CD4-positive, alpha-beta memory T cell (primary cell): ENCODE data around the gene BPIFA2. TPM values are rescaled to one million over a fixed set of nuclear protein-coding genes. Genes with fewer than 3 reads are reported as not detected.

ENCODE experiments used
- CTCF ChIA-PET: fragments of 350-600 bp; sonication (Branson Sonifier 250); formaldehyde crosslinking; loops from one replicate; lab custom pipeline; 2021; ENCODE audit warnings: inconsistent platforms; ENCODE audit not compliant: partially characterized antibody; lab: Charles Lee
- POLR2A ChIA-PET: fragments of 350-600 bp; sonication (Branson Sonifier 250); formaldehyde crosslinking; loops from one replicate; lab custom pipeline; 2021; ENCODE audit not compliant: partially characterized antibody; lab: Charles Lee
- DNase-seq, 5 donors: peaks; one replicate each; pipeline versions ENCODE4 v3.0.0 to v3.0.0-alpha.2; 2020 to 2022; ENCODE audit warnings: mixed read lengths in 1 of 5
- H3K27ac ChIP-seq: one replicate; pipeline ENCODE4 v1.7.0; 2013; ENCODE audit warnings: low read depth, low read length
- H3K27me3 ChIP-seq: 2 replicates; pipeline ENCODE4 v1.7.0; 2013; ENCODE audit warnings: mild to moderate bottlenecking, low read length, moderate library complexity; ENCODE audit not compliant: insufficient read depth
- H3K36me3 ChIP-seq: 2 replicates; pipeline ENCODE4 v1.7.0; 2013; ENCODE audit warnings: mild to moderate bottlenecking, low read length, moderate library complexity; ENCODE audit not compliant: insufficient read depth
- H3K4me1 ChIP-seq: 2 replicates; pipeline ENCODE4 v1.7.0; 2013; ENCODE audit warnings: mild to moderate bottlenecking, low read length, moderate library complexity; ENCODE audit not compliant: insufficient read depth
- H3K4me3 ChIP-seq, 2 donors: one replicate each; pipeline ENCODE4 v1.7.0; 2013; ENCODE audit warnings: low read length in 2 of 2, mild to moderate bottlenecking in 1 of 2
- H3K9me3 ChIP-seq, 2 donors: one replicate each; pipeline ENCODE4 v1.7.0; 2013; ENCODE audit warnings: low read length in 2 of 2, control low read depth in 1 of 2; ENCODE audit not compliant: control insufficient read depth in 1 of 2
- H3K27ac Mint-ChIP-seq, 7 donors: one replicate each; pipeline ENCODE4 v1.8.0; 2020 to 2021; ENCODE audit warnings: mixed read lengths in 7 of 7, mild to moderate bottlenecking in 6 of 7, inconsistent platforms in 3 of 7, moderate library complexity in 3 of 7
- H3K27me3 Mint-ChIP-seq, 2 donors: one replicate each; pipeline ENCODE4 v1.8.0; 2020 to 2021; ENCODE audit warnings: mixed read lengths in 2 of 2
- H3K36me3 Mint-ChIP-seq, 2 donors: one replicate each; pipeline ENCODE4 v1.8.0; 2020 to 2021; ENCODE audit warnings: mixed read lengths in 2 of 2, inconsistent platforms in 1 of 2, mild to moderate bottlenecking in 1 of 2
- H3K4me1 Mint-ChIP-seq, 4 donors: one replicate each; pipeline ENCODE4 v1.8.0; 2020 to 2021; ENCODE audit warnings: mixed read lengths in 4 of 4, mild to moderate bottlenecking in 1 of 4
- H3K4me3 Mint-ChIP-seq, 8 donors: one replicate each; pipeline ENCODE4 v1.8.0; 2020 to 2021; ENCODE audit warnings: mixed read lengths in 8 of 8, mild to moderate bottlenecking in 7 of 8, moderate library complexity in 6 of 8, inconsistent platforms in 3 of 8
- H3K9me3 Mint-ChIP-seq, 8 donors: one replicate each; pipeline ENCODE4 v1.8.0; 2020 to 2021; ENCODE audit warnings: mixed read lengths in 8 of 8, mild to moderate bottlenecking in 5 of 8, inconsistent platforms in 3 of 8, moderate library complexity in 1 of 8
- intact Hi-C: fragments of 100-400 bp; cut with micrococcal nuclease; formaldehyde crosslinking; loops from one replicate; pipeline ENCODE4 v1.15.1; 2023
- polyA plus RNA-seq, 2 donors: library from polyadenylated mRNA; unstranded; fragments of 300-500 nt; fragmentation: Illumina TruSeq; gene quantifications; one replicate each; pipeline ENCODE4 v1.2.3, GENCODE V29; 2021
- total RNA-seq, 2 experiments: library from RNA; stranded (reverse); gene quantifications; one replicate each; pipeline ENCODE4 v1.2.3, GENCODE V29; 2021

BPIFA2 gene
- total and polyA plus RNA-seq, 4 experiments from 2014 or later: not detected

- Mint-ChIP-seq H3K27me3 (peaks cover 3 to 6% of the 10 kb centered on the region in 2 donors), H3K4me3 (no peak overlapping the region), H3K27ac (no peak overlapping the region), H3K36me3 (no peaks in the 10 kb centered on the region), H3K9me3 (peaks cover 0 to 2% (median 0%) of the 10 kb centered on the region in 8 donors), H3K4me1 (no peaks in the 10 kb centered on the region)
- Histone ChIP-seq H3K36me3 (no peaks in the 10 kb centered on the region), H3K4me1 (no peaks in the 10 kb centered on the region), H3K27ac (no peak overlapping the region), H3K27me3 (no peaks in the 10 kb centered on the region), H3K4me3 (no peak overlapping the region), H3K9me3 (no peaks in the 10 kb centered on the region)
- CTCF ChIA-PET: no interaction called here
- no peak for DNase-seq
- POLR2A ChIA-PET: no interaction called here
- intact Hi-C loops: no loop called here
These were observed 5.6 kb upstream of the BPIFA2 start for GRCh38 chr20:33162313-33162712.

- Histone ChIP-seq H3K9me3 (no peaks in the 10 kb centered on the region), H3K36me3 (no peaks in the 10 kb centered on the region), H3K4me1 (no peaks in the 10 kb centered on the region), H3K4me3 (no peak overlapping the region), H3K27me3 (no peaks in the 10 kb centered on the region), H3K27ac (no peak overlapping the region)
- H3K36me3 Mint-ChIP-seq: no peaks in the 10 kb centered on the region
- no peak overlapping the region for H3K27ac Mint-ChIP-seq
- DNase-seq: no peak
- H3K4me1 Mint-ChIP-seq: no peaks in the 10 kb centered on the region
- H3K4me3 Mint-ChIP-seq: no peak overlapping the region
- CTCF ChIA-PET: no interaction called here
- POLR2A ChIA-PET: no interaction called here
- intact Hi-C loops: no loop called here
- H3K27me3 Mint-ChIP-seq: peaks cover 3 to 7% of the 10 kb centered on the region in 2 donors
- peaks cover 0 to 2% (median 0%) of the 10 kb centered on the region in 8 donors for H3K9me3 Mint-ChIP-seq
These were observed 5.2 kb upstream of the BPIFA2 start for GRCh38 chr20:33162753-33163152.

GRCh38 chr20:33163856-33164762 is 3.9 kb upstream of the BPIFA2 start:
- Histone ChIP-seq H3K36me3 (no peaks in the 10 kb centered on the region), H3K27me3 (no peaks in the 10 kb centered on the region), H3K4me3 (no peak overlapping the region), H3K4me1 (no peaks in the 10 kb centered on the region), H3K27ac (no peak overlapping the region), H3K9me3 (no peaks in the 10 kb centered on the region)
- Mint-ChIP-seq H3K27me3 (peaks cover 7% of the 10 kb centered on the region in 2 donors), H3K9me3 (peaks cover 0 to 14% (median 9%) of the 10 kb centered on the region in 8 donors), H3K36me3 (peaks cover 0 to 1% of the 10 kb centered on the region in 2 donors), H3K4me1 (no peaks in the 10 kb centered on the region), H3K27ac (no peak overlapping the region), H3K4me3 (no peak overlapping the region)
- no peak for DNase-seq
- intact Hi-C loops: no loop called here
- ChIA-PET POLR2A (no interaction called here), CTCF (no interaction called here)

- Histone ChIP-seq H3K27ac (no peak overlapping the region), H3K4me1 (no peaks in the 10 kb centered on the region), H3K9me3 (no peaks in the 10 kb centered on the region), H3K27me3 (no peaks in the 10 kb centered on the region), H3K4me3 (no peak overlapping the region), H3K36me3 (no peaks in the 10 kb centered on the region)
- H3K4me3 Mint-ChIP-seq: no peak overlapping the region
- DNase-seq: no peak
- H3K27me3 Mint-ChIP-seq: peaks cover 7 to 9% of the 10 kb centered on the region in 2 donors
- H3K9me3 Mint-ChIP-seq: peaks cover 0 to 20% (median 15%) of the 10 kb centered on the region in 8 donors
- H3K4me1 Mint-ChIP-seq: no peaks in the 10 kb centered on the region
- POLR2A ChIA-PET: no interaction called here
- CTCF ChIA-PET: no interaction called here
- intact Hi-C loops: no loop called here
- H3K36me3 Mint-ChIP-seq: peaks cover 0 to 3% of the 10 kb centered on the region in 2 donors
- H3K27ac Mint-ChIP-seq: no peak overlapping the region
These were observed 3.2 kb upstream of the BPIFA2 start for GRCh38 chr20:33164763-33165095.

- no peaks in the 10 kb centered on the region for H3K4me1 Mint-ChIP-seq
- H3K9me3 ChIP-seq: no peaks in the 10 kb centered on the region
- no peak overlapping the region for H3K27ac ChIP-seq
- H3K4me3 Mint-ChIP-seq: no peak overlapping the region
- DNase-seq: no peak
- CTCF ChIA-PET: no interaction called here
- peaks cover 0 to 3% of the 10 kb centered on the region in 2 donors for H3K36me3 Mint-ChIP-seq
- intact Hi-C loops: no loop called here
- H3K27me3 ChIP-seq: no peaks in the 10 kb centered on the region
- POLR2A ChIA-PET: no interaction called here
- no peak overlapping the region for H3K27ac Mint-ChIP-seq
- peaks cover 0 to 20% (median 19%) of the 10 kb centered on the region in 8 donors for H3K9me3 Mint-ChIP-seq
- H3K36me3 ChIP-seq: no peaks in the 10 kb centered on the region
- H3K27me3 Mint-ChIP-seq: peaks cover 7 to 8% of the 10 kb centered on the region in 2 donors
- H3K4me1 ChIP-seq: no peaks in the 10 kb centered on the region
- H3K4me3 ChIP-seq: no peak overlapping the region
These were observed 2.4 kb upstream of the BPIFA2 start for GRCh38 chr20:33165416-33166055.

- H3K4me3 ChIP-seq: no peak overlapping the region
- H3K9me3 ChIP-seq: no peaks in the 10 kb centered on the region
- DNase-seq: no peak
- no peaks in the 10 kb centered on the region for H3K27me3 ChIP-seq
- H3K36me3 Mint-ChIP-seq: peaks cover 0 to 3% of the 10 kb centered on the region in 2 donors
- H3K4me1 ChIP-seq: no peaks in the 10 kb centered on the region
- H3K4me3 Mint-ChIP-seq: no peak overlapping the region
- no peaks in the 10 kb centered on the region for H3K4me1 Mint-ChIP-seq
- H3K36me3 ChIP-seq: no peaks in the 10 kb centered on the region
- ChIA-PET CTCF (no interaction called here), POLR2A (no interaction called here)
- H3K9me3 Mint-ChIP-seq: peaks cover 0 to 29% (median 23%) of the 10 kb centered on the region in 8 donors
- H3K27ac Mint-ChIP-seq: no peak overlapping the region
- H3K27ac ChIP-seq: no peak overlapping the region
- intact Hi-C loops: no loop called here
- peaks cover 7% of the 10 kb centered on the region in 2 donors for H3K27me3 Mint-ChIP-seq
These were observed 1.3 kb upstream of the BPIFA2 start for GRCh38 chr20:33166533-33167113.

- CTCF ChIA-PET: no interaction called here
- intact Hi-C loops: no loop called here
- peaks cover 0 to 3% of the 10 kb centered on the region in 2 donors for H3K36me3 Mint-ChIP-seq
These were observed 1.3 kb downstream of the BPIFA2 start for GRCh38 chr20:33169176-33169794.

More at GRCh38 chr20:33169176-33169794, 1.3 kb downstream of the BPIFA2 start:
- Histone ChIP-seq H3K4me3 (no peak overlapping the region), H3K27ac (no peak overlapping the region), H3K4me1 (no peaks in the 10 kb centered on the region), H3K36me3 (no peaks in the 10 kb centered on the region), H3K9me3 (no peaks in the 10 kb centered on the region), H3K27me3 (no peaks in the 10 kb centered on the region)
- Mint-ChIP-seq H3K27ac (no peak overlapping the region), H3K9me3 (peaks cover 2 to 29% (median 25%) of the 10 kb centered on the region in 8 donors), H3K4me3 (no peak overlapping the region), H3K4me1 (no peaks in the 10 kb centered on the region), H3K27me3 (peaks cover 6 to 7% of the 10 kb centered on the region in 2 donors)
- POLR2A ChIA-PET: no interaction called here
- DNase-seq: no peak
